ENCODE data around the gene GRID1.

Gene GRID1

DNA sequence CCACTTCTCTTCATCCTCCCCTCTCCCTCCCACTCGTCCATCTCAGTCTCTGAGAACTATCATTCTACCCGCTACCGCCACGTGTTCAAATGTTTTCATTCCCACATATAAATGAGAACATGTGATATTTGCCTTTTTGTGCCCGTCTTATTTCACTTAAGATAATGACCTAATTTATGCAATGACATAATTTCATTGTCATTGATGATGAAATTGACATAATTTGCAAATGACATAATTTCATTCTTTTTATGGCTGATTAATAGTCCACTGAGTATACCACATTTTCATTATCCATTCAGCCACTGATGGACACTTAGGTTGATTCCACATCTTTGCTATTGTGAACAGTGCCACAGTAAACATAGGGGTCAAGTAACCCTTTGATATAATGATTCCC lies 292.3 kb downstream of the GRID1 start:
- Histone ChIP-seq H3K9ac (ENCODE audit: low read length) (no peak overlapping the region), H3K36me3 (ENCODE audit: insufficient read depth, low read length) (no peaks in the 10 kb centered on the region), H3K4me2 (ENCODE audit: low read length) (no peak overlapping the region), H2AFZ (ENCODE audit: low read length) (no peak overlapping the region), H4K20me1 (ENCODE audit: insufficient read depth, low read length) (no peaks in the 10 kb centered on the region), H3F3A (ENCODE audit: insufficient read depth, low read length) (no peaks in the 10 kb centered on the region), H3K9me3 (ENCODE audit: low read length) (no peaks in the 10 kb centered on the region), H3K9me2 (ENCODE audit: low read depth, low read length) (no peaks in the 10 kb centered on the region), H3K4me1 (ENCODE audit: insufficient read depth, low read length, severe bottlenecking) (no peaks in the 10 kb centered on the region), H3K27me3 (ENCODE audit: insufficient read depth, low read length) (no peaks in the 10 kb centered on the region), H3K4me3 (ENCODE audit: low read depth, low read length, poor library complexity, severe bottlenecking) (no peak overlapping the region), H3K27ac (ENCODE audit: low read depth, low read length, poor library complexity, severe bottlenecking) (no peak overlapping the region), H3K79me2 (ENCODE audit: insufficient read depth, low read length) (no peaks in the 10 kb centered on the region)
- no peak for TF ChIP-seq EZH2 (IDR thresholded peaks at IDR 0.05; ENCODE audit: borderline replicate concordance, low read length)
- TF ChIP-seq, protein P1, sequence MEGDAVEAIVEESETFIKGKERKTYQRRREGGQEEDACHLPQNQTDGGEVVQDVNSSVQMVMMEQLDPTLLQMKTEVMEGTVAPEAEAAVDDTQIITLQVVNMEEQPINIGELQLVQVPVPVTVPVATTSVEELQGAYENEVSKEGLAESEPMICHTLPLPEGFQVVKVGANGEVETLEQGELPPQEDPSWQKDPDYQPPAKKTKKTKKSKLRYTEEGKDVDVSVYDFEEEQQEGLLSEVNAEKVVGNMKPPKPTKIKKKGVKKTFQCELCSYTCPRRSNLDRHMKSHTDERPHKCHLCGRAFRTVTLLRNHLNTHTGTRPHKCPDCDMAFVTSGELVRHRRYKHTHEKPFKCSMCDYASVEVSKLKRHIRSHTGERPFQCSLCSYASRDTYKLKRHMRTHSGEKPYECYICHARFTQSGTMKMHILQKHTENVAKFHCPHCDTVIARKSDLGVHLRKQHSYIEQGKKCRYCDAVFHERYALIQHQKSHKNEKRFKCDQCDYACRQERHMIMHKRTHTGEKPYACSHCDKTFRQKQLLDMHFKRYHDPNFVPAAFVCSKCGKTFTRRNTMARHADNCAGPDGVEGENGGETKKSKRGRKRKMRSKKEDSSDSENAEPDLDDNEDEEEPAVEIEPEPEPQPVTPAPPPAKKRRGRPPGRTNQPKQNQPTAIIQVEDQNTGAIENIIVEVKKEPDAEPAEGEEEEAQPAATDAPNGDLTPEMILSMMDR (IDR thresholded peaks at IDR 0.05; ENCODE audit: low read length) = no peak

DNA sequence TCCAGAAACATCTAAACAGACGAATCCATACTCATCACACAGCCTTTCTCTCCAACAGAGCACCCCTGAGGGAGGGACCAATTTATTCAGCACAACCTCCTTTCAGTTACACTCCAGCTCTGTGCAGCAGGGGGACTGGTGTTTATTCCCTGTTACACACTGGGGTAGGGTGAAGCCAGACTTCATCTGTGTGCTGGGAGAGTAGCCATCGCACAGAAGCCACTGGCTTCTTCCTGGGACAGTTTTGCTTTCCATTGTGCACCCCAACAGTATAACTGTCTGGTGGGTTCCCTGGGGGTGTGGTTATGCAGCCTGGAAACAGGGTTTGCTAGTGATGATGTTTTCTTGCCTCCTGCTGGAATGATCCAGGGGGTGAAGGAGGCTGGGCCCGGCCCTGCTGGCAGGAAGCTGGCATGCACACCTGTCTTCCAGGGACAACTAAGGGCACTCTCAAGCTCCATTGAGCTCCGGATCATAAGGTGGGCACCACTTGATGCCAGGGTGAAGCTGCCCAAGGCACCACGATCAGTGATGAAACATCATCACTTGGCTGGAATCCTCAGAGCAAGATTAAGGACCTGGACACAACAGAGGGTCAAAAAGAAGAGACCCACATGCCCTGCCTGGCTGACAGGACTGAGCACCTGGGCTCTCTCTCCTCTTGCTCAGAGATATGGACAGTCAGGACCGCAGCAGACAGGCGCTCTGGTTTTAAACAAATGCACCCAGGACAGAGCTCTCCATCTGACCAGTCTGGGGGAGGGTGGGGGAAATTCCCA lies 293.2 kb downstream of the GRID1 start:
- Histone ChIP-seq H3K27me3 (ENCODE audit: insufficient read depth, low read length) (no peaks in the 10 kb centered on the region), H2AFZ (ENCODE audit: low read length) (no peak overlapping the region), H3K79me2 (ENCODE audit: insufficient read depth, low read length) (no peaks in the 10 kb centered on the region), H3K9me2 (ENCODE audit: low read depth, low read length) (no peaks in the 10 kb centered on the region), H3K4me2 (ENCODE audit: low read length) (no peak overlapping the region), H4K20me1 (ENCODE audit: insufficient read depth, low read length) (no peaks in the 10 kb centered on the region), H3K4me1 (ENCODE audit: insufficient read depth, low read length, severe bottlenecking) (no peaks in the 10 kb centered on the region), H3K9ac (ENCODE audit: low read length) (no peak overlapping the region), H3K9me3 (ENCODE audit: low read length) (no peaks in the 10 kb centered on the region), H3K27ac (ENCODE audit: low read depth, low read length, poor library complexity, severe bottlenecking) (no peak overlapping the region), H3F3A (ENCODE audit: insufficient read depth, low read length) (no peaks in the 10 kb centered on the region), H3K4me3 (ENCODE audit: low read depth, low read length, poor library complexity, severe bottlenecking) (no peak overlapping the region), H3K36me3 (ENCODE audit: insufficient read depth, low read length) (no peaks in the 10 kb centered on the region)
- TF ChIP-seq EZH2 (IDR thresholded peaks at IDR 0.05; ENCODE audit: borderline replicate concordance, low read length) = no peak
- TF ChIP-seq, protein P1 (IDR thresholded peaks at IDR 0.05; ENCODE audit: low read length) = no peak

DNA sequence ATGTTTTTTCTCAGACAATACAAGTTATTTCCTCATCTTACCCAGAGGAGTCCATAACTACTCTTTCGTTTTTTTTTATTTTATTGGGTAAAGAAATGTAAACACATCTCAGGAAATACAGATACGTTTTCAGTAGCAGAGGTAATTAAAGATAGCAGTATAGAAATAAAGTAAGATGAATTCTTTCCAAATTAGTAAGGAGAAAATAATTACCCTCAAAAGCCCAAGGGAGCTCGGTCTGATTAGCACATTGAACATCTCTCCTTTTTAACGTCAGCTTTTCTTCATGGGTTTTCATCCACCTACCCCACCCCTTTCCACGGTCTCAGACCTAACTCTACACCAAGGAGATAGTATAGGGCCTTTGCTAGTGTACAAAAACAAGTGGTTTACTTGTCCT lies 294.2 kb downstream of the GRID1 start:
- no peak overlapping the region for H2AFZ ChIP-seq (ENCODE audit: low read length)
- no peaks in the 10 kb centered on the region for H3K9me2 ChIP-seq (ENCODE audit: low read depth, low read length)
- H3K9me3 ChIP-seq (ENCODE audit: low read length) = no peaks in the 10 kb centered on the region
- H3F3A ChIP-seq (ENCODE audit: insufficient read depth, low read length) = no peaks in the 10 kb centered on the region
- H3K4me2 ChIP-seq (ENCODE audit: low read length) = no peak overlapping the region
- no peaks in the 10 kb centered on the region for H3K4me1 ChIP-seq (ENCODE audit: insufficient read depth, low read length, severe bottlenecking)
- no peak overlapping the region for H3K4me3 ChIP-seq (ENCODE audit: low read depth, low read length, poor library complexity, severe bottlenecking)
- no peaks in the 10 kb centered on the region for H4K20me1 ChIP-seq (ENCODE audit: insufficient read depth, low read length)
- H3K27ac ChIP-seq (ENCODE audit: low read depth, low read length, poor library complexity, severe bottlenecking) = no peak overlapping the region
- H3K36me3 ChIP-seq (ENCODE audit: insufficient read depth, low read length) = no peaks in the 10 kb centered on the region
- H3K27me3 ChIP-seq (ENCODE audit: insufficient read depth, low read length) = no peaks in the 10 kb centered on the region
- H3K79me2 ChIP-seq (ENCODE audit: insufficient read depth, low read length) = no peaks in the 10 kb centered on the region
- H3K9ac ChIP-seq (ENCODE audit: low read length) = no peak overlapping the region
- TF ChIP-seq, protein P1 (IDR thresholded peaks at IDR 0.05; ENCODE audit: low read length) = no peak
- no peak for TF ChIP-seq EZH2 (IDR thresholded peaks at IDR 0.05; ENCODE audit: borderline replicate concordance, low read length)
